Measurements from ENCODE around the gene CHCHD6.

CHCHD6 gene

DNA sequence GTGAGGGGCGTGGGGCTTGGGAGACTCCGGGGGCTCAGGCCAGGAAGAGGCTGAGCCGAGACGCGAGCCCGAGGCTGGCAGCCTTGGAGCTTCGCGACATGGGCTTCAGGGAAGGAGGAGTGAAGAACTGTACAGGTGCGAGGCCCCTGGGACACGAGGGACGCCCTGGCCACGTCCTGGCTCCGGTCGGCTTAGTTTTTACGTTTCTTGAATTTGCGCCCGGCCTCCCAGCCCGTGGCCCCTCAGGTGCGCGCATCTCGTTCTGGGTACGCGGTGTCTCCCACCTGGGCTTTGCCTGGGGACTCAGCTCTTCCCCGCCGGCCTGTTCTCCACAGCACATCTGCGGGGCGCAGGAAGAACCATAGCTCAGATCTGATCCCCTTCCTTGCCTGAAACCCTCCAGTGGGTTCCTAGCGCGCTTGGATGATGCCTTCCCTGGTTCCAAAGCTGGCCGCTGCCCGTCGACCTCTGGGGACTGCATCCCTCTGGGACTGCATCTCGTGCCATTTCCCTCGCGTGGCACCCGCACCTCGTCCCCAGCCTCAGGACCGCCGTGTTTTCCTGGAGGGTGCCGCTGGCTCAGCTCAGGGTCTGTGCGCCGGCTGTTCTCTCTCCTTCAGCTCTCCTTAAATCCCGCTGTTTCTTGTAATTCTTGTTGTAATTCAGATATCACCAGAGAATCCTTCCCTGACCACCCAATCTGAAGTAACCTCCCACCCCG, 614 bp downstream of the CHCHD6 start:
- DNase-seq (ENCODE audit: low spot score): no peak

DNA sequence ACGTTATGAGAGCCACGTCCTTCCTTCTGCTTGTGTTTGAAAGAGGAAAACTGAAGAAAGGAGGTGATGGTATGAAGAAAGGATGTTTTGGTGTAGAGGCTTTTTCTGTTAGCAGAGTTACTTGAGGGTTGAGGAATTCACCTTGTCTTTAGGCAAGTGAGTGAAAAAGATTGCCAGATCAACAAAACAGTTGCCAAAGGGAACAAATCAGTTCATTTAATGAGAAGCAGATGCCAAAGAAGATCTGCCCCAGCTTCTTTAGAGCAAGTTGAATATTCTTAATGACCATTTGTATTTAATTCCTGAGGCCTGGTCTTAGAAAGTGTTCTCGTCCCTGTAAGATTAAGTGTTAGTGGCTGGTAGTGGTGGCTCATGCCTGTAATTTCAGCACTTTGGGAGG, 2.6 kb downstream of the CHCHD6 start:
- no peak for DNase-seq (ENCODE audit: low spot score)

DNA sequence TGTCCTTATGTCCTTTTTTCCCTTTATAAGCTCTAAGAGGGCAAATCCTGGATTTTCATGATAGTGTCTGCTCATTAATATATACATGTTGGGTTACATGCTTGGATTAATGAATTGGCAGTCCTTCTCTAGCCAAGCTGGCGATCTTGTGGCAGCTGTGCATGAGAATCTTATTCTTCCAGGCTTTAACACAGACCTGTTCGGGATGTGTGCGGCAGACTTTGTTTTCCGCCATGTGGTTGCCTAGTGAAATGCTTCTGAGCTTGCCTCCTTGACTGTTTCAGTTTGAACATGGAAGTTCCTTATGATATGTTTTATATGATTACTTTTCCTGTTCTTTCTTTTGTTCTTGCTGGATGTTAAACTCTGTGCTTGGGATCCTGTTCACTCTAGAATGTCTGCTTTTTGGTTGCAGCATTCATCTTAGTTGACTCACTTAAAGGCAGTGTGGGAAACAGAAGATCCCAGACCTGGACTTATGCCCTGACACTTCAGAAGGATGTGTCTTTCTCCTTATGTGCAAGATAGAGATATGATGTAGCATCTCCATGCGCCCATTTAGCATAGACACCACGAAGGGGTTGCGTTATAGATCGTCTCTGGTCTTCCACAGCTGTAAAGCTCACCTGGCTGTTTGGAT, 7.2 kb downstream of the CHCHD6 start:
- no peak for DNase-seq (ENCODE audit: low spot score)

GRCh38 chr3:126713199-126713598, 9.2 kb downstream of the CHCHD6 start:
- no peak for DNase-seq (ENCODE audit: low spot score)

- DNase-seq (ENCODE audit: low spot score): peak; percentile 70
These were observed 10.3 kb downstream of the CHCHD6 start for GRCh38 chr3:126714276-126714900.

DNA sequence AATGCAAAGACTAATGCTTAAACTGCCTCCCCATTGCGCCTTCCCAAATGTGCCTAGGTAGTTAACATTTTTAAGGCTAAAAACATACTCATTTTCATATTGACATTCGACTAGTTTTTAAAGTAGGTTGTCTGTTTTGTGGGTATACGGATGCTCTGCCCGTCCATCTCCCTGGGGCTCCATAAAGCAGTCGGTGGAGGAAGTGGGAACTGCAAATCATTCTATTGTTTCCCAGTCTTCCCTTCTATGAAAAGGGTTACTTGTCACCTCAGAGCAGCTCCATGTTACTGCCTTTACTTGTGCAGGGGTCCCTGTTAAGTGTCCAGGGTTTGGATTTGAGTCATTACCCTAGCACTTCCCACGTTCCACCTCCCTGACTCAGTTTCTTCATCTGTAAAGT, 10.9 kb downstream of the CHCHD6 start:
- DNase-seq (ENCODE audit: low spot score): peak; percentile 20

DNA sequence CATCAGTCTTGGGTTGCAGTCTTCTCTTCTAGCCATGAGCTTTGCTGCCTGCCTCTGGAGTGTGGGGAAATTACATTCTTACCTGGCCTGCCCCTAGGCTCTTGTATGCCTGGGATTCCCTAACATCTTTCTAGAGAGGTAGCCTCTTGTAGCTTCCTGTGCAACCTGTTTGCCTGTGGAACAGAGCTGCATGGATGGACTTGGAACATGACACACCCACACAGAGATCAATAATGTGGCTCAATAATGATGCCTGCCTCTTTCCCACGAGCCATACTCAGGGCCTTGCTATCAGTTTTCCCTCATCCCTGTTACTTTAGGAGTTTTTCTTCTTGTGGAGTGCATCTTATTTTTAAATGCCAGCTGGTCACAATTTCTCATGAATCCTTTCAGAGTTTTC, 11.4 kb downstream of the CHCHD6 start:
- DNase-seq (ENCODE audit: low spot score): no peak

- DNase-seq (ENCODE audit: low spot score): no peak
These were observed 12.0 kb downstream of the CHCHD6 start for GRCh38 chr3:126716057-126716456.

DNA sequence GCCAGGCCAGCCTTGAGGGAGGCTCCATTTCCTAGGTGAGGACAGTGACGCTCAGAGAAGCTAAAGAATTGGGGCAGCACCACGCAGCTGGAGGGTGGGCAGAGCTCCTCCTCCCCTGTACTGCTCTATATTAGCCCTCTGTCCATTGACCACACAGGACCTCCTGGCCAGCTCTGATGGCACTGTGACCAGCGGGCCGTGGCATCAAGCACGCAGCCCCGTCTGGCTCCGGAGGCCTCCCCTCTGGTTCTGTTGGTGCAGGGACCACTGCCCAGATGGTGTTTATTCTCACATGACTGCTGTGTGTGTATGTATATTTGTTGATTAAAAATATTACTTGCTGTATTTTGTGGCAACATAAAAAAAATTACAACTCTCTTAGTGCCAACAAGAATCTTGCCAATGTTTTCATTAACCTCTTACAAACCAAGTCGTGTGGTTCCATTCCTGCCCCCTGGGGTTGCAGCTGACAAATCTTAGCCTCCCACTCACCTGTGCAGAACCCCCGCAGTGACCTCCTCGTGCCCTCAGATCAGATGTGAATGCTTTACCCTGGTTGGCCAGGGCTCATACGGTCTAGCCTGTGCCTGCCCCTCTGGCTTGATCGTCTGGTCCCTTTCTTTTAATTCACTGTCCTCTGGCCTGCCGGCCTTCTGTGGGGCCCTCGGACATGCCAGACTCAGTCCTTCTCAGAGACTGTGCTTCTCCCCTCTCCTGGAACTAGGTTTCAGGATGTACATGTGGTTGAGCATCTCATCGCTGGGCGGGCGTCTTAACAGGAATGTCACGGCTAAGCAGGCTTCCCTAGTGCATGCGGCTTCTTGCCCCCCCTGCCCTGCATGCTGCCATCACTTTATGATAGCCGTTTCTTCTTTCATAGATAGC, 14.8 kb downstream of the CHCHD6 start:
- no peak for DNase-seq (ENCODE audit: low spot score)

DNA sequence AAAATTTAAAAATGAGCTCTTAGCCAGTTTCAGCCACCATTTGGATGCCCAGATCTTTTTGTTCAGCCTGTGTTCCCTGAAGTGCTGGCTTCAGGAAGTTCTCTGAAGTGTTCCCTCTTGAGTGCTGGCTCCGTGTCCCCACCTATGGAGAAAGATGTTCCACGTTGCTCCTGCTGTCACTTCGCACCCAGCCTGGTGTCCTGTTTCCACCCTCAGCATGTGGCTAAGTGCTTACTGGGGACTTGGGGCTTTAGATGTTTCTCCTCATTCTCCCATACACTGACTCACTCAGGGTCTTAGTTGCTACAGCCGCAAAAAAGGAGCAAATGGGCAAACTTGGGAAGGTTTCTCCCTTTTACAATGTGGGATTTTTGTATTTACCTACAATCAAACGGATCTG, 16.6 kb downstream of the CHCHD6 start:
- DNase-seq (ENCODE audit: low spot score): no peak

DNA sequence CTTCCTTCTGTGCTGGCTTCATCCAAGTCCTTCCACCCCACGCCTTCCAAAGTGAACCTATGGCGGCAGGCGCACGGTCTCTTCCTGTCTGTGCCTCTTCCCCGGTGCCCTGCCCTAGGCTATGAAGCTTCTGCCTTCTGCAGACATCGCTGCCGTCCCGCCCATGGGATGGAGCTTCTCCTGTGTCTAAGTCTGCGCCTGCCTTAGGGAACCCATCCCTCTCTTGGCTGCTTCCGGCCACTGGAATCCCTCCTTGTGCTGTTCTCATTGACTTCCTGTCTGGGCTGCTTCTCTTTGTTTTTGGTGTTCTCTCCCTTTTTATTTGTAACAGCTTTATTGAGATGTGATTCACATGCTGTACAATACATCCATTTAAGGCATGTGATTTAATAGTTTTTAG, 17.2 kb downstream of the CHCHD6 start:
- no peak for DNase-seq (ENCODE audit: low spot score)

DNA sequence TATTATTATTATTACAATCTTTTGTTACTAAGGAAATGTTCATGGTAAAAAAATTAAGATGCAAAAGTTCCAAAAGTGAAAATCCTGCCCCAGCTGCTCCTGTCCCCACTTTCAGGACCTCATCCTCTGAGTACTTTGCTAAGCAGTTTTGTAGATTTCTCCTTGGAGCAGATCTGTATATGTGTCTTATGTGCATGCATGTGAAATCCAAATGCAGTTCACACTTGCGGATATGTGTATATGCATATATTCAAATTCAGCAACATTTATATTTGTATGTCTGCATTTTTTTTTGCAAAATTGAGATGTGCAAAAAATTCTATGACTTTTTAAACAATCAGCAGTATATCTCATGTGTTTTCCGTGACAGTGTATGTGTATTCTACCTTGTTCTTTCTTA, 19.2 kb downstream of the CHCHD6 start:
- DNase-seq (ENCODE audit: low spot score): no peak

DNA sequence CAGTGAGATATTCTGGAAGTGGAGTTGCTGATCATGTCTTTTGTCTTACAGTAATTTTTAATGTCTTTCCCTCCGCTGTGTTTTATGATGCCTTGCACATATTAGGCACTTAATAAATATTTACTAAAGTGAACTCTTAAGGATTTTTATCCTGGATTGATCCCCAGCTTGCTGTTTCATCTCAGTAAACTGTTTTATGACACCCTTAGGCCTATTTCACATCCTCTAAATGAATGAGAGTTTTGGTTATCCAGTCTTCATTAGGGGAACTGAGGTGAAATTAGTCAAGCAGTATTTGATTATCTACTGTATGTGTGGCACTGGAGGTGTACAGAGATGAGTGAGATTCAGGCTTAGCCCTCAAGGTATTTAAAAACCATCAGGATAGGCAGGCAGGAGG, 19.8 kb downstream of the CHCHD6 start:
- no peak for DNase-seq (ENCODE audit: low spot score)

DNA sequence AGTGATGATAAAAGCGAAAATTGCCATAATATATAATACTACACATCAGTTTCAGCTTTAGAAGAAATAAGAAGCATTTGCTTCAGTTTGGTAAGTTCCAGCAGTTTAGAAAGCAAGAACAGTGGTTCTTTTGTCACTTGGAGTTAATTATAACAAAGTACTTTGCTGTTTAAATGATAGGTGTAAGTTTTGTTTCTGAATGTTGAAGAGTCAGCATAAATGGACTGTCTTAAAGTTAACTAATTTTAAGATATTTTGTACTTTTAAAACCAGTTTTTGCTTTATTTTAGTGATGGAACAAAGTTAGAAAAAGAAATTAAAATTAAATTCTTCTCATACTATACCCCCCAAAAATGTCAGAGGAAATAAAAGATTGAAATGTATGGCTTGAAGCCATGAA, 24.6 kb downstream of the CHCHD6 start:
- no peak for DNase-seq (ENCODE audit: low spot score)

- DNase-seq (ENCODE audit: low spot score): no peak
These were observed 26.3 kb downstream of the CHCHD6 start for GRCh38 chr3:126730376-126730775.

DNA sequence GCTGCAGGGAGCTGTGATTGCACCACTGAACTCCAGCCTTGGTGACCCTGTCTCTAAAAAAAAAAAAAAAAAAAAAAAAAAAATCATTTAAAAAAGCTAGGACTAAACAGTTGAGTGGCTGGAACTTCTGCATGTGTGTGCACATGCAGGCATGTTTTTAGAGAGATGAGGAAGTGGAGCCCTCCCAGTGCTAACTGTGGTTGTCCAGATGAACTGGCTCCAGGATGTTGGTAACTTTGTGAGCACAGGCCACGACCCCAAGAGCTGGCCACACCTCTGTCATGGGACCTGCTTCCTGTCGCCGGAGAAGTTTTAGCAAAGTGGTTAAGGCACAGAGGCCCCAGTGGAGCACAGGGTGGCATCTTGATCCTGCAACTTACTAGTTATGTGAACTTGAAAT, 27.0 kb downstream of the CHCHD6 start:
- DNase-seq (ENCODE audit: low spot score): no peak

GRCh38 chr3:126732281-126733060, 28.4 kb downstream of the CHCHD6 start:
- DNase-seq (ENCODE audit: low spot score): no peak

GRCh38 chr3:126733061-126733430, 29.0 kb downstream of the CHCHD6 start:
- DNase-seq (ENCODE audit: low spot score): no peak

DNA sequence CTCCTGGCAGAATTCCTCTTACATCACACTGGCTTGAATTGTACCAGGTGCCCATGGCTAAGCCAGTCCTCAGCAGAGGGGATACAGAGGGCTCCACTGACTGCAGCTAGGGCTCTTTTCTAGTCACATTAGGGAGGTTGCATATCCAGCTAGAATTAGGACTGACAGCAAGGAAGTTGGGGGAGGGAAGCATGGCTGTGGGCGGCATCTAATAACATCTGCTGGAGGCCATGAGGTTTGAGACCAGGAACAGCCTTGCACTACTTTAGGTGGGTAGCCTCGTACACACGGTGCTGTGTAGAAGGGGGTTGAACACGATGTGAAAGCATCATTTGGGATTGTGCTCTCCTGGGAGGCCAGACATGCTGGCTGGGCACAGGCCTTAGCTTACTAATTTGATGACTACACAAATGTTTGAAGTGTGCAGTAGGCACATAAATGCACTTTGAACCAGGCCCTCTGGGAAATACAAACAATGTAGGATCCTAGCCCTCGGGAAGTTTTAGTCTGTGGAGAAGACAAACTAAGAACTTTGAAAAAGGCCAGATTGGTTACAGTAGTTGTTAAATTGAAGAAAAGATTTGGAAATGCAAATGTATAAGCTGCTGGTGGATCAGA, 30.2 kb downstream of the CHCHD6 start:
- DNase-seq (ENCODE audit: low spot score): no peak

- DNase-seq (ENCODE audit: low spot score): no peak
These were observed 33.5 kb downstream of the CHCHD6 start for GRCh38 chr3:126737527-126737926.

DNA sequence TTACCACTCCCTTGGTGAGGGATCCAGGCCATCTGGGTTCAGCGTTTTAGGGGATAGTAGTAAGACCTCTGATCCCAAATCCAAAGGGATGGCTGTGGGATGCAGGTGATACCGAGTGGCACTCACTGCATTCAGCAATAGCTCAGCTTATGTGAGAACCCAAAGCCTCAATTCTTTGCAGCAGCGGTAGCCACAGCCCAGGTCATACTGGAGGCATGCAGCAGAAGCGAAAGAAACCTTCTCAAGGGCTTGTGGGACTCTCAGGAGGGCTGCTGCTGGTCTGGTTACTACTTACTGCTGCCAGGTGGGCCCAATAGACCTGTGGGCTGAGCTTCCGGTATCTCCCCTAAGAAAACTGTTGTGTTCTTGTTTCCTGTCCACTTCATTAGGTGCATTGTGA, 38.0 kb downstream of the CHCHD6 start:
- no peak for DNase-seq (ENCODE audit: low spot score)
